K562 (cell line): ENCODE results near the gene IMPG1. TPM values are rescaled to one million over a fixed set of nuclear protein-coding genes. Genes with fewer than 3 reads are reported as not detected.

Source experiments
- ATAC-seq: fragments of 200-7000 bp; cut with Tn5 transposase; 3 replicates; pipeline ENCODE4 v1.9.1; 2020; ENCODE audit warnings: moderate library complexity
- BruUV-seq: library from RNA; stranded (reverse); fragments of 400-500 nt; replicated peaks from 2 replicates; lab custom pipeline; 2021; lab: Mats Ljungman, UMichigan
- CTCF ChIA-PET: fragments of 300-600 bp; formaldehyde crosslinking; extraction: SDS; loops from one replicate; lab custom pipeline; 2021; ENCODE audit warnings: low intra/inter-chr PET ratio; lab: Yijun Ruan, JAX
- POLR2A ChIA-PET: fragments of 300-600, 350-650 bp; sonication (Branson Sonifier 250); formaldehyde crosslinking; extraction: SDS; loops from one replicate; lab custom pipeline; 2021; ENCODE audit warnings: antibody characterized with exemption, inconsistent platforms; lab: Yijun Ruan, JAX
- DNase-seq, 4 experiments: peaks; one replicate each; pipeline versions ENCODE4 v3.0.0 to v3.0.0-alpha.2; 2011 to 2018; ENCODE audit warnings: low spot score in 3 of 4, mixed read lengths in 3 of 4; ENCODE audit errors: extremely low read depth in 1 of 4
- FAIRE-seq: peaks from 2 replicates; lab custom pipeline; 2011; peaks lifted over from hg19 to GRCh38; lab: Jason Lieb, UNC
- H2AFZ ChIP-seq: 2 replicates; pipeline ENCODE4 v1.6.0; 2011; ENCODE audit warnings: low read depth, low read length, control low read depth, inconsistent platforms
- H3K27ac ChIP-seq: fragments of 200-600 bp; 3 replicates; pipeline ENCODE4 v1.8.0; 2011; ENCODE audit warnings: low read depth, mild to moderate bottlenecking, control low read depth, inconsistent platforms, low read length, moderate library complexity, mixed read lengths; ENCODE audit errors: extremely low read depth
- H3K27me3 ChIP-seq, 2 experiments: fragments of 300-600 bp in 1 of 2; 2 replicates in 1 of 2; 3 replicates in 1 of 2; pipeline versions ENCODE4 v1.6.0 to v1.8.0; 2011; ENCODE audit warnings: inconsistent platforms in 2 of 2, low read length in 2 of 2, mild to moderate bottlenecking in 1 of 2, mixed read lengths in 1 of 2, moderate library complexity in 1 of 2; ENCODE audit not compliant: control insufficient read depth in 2 of 2, insufficient read depth in 2 of 2
- H3K36me3 ChIP-seq: fragments of 300-600 bp; 3 replicates; pipeline ENCODE4 v1.8.0; 2011; ENCODE audit warnings: mild to moderate bottlenecking, low read length, inconsistent platforms; ENCODE audit not compliant: control insufficient read depth, insufficient read depth
- H3K4me1 ChIP-seq, 2 experiments: fragments of 200-600 bp in 1 of 2; replicated peaks in 1 of 2; 2 replicates in 1 of 2; 3 replicates in 1 of 2; pipeline versions ENCODE4 v1.5.1 to v1.8.0; 2011; ENCODE audit warnings: inconsistent platforms in 2 of 2, low read length in 2 of 2, mild to moderate bottlenecking in 1 of 2, mixed read lengths in 1 of 2, moderate library complexity in 1 of 2; ENCODE audit not compliant: control insufficient read depth in 2 of 2, insufficient read depth in 2 of 2
- H3K4me2 ChIP-seq: 2 replicates; pipeline ENCODE4 v1.6.1; 2011; ENCODE audit warnings: low read length, control low read depth, inconsistent platforms, mixed read lengths; ENCODE audit not compliant: insufficient read depth
- H3K4me3 ChIP-seq: fragments of 200-600 bp; sonication (generic), shearing (Covaris generic); 2 replicates; pipeline ENCODE4 v1.5.1; 2016; ENCODE audit warnings: control low read depth, inconsistent platforms
- H3K79me2 ChIP-seq: fragments of 200-600 bp; 3 replicates; pipeline ENCODE4 v1.8.0; 2011; ENCODE audit warnings: low read length, inconsistent platforms; ENCODE audit not compliant: control insufficient read depth, insufficient read depth
- H3K9ac ChIP-seq, 2 experiments: 2 replicates each; pipeline versions ENCODE4 v1.6.0 to v1.6.1; 2011; ENCODE audit warnings: low read depth in 2 of 2, low read length in 2 of 2, control low read depth in 1 of 2, inconsistent platforms in 1 of 2, mild to moderate bottlenecking in 1 of 2, mixed read lengths in 1 of 2; ENCODE audit not compliant: insufficient read depth in 1 of 2
- H3K9me1 ChIP-seq: one replicate; pipeline ENCODE4 v1.6.0; 2011; ENCODE audit warnings: inconsistent platforms, mild to moderate bottlenecking, low read length, moderate library complexity; ENCODE audit not compliant: control insufficient read depth, insufficient read depth
- H3K9me3 ChIP-seq: replicated peaks from 2 replicates; pipeline ENCODE4 v1.5.1; 2011; ENCODE audit warnings: low read depth, low read length, inconsistent platforms; ENCODE audit not compliant: control insufficient read depth, insufficient read depth
- H4K20me1 ChIP-seq: replicated peaks from 2 replicates; pipeline ENCODE4 v1.6.1; 2011; ENCODE audit warnings: low read length, inconsistent platforms, mixed read lengths; ENCODE audit not compliant: control insufficient read depth, insufficient read depth
- ARNT ChIP-seq, 2 experiments: fragments of 450-650 bp; IDR thresholded peaks; 2 replicates each; pipeline ENCODE4 v1.6.1; 2016; ENCODE audit warnings: mild to moderate bottlenecking in 1 of 2
- LARP7 ChIP-seq: fragments of 450-650 bp; IDR thresholded peaks from 2 replicates; pipeline ENCODE4 v1.6.1; 2016
- LCOR ChIP-seq: sonication (generic); formaldehyde crosslinking; IDR thresholded peaks from 2 replicates; pipeline ENCODE4 v1.8.0; 2022; ENCODE audit warnings: mild to moderate bottlenecking, missing genetic modification reagents
- TEAD2 ChIP-seq: fragments of 450-650 bp; IDR thresholded peaks from 2 replicates; pipeline ENCODE4 v1.6.1; 2016; ENCODE audit warnings: missing genetic modification characterization, control low read depth, missing compliant biosample characterization
- ZNF766 ChIP-seq: fragments of 200-800 bp; sonication (Bioruptor generic); conservative IDR thresholded peaks from 2 replicates; pipeline ENCODE4 v1.6.1; 2016; ENCODE audit warnings: missing genetic modification characterization, missing compliant biosample characterization
- WGBS: fragments of 100-300 bp; shearing (Covaris generic); methylation state at CpG from one replicate; pipeline ENCODE4 v1.1.6; 2016; ENCODE audit warnings: low coverage, mixed read lengths; ENCODE audit not compliant: insufficient coverage; ENCODE audit errors: missing lambda C conversion rate; 5-methylcytosine and 5-hydroxymethylcytosine counted together
- in situ Hi-C: fragments of 300-500 bp; cut with MboI; formaldehyde crosslinking; loops from 4 replicates; pipeline ENCODE4 v1.15.0; 2018; ENCODE audit warnings: inconsistent platforms, mixed read lengths
- intact Hi-C: fragments of 100-400 bp; cut with micrococcal nuclease; formaldehyde crosslinking; loops from 2 replicates; pipeline ENCODE4 v1.14.2; 2022
- polyA plus RNA-seq, 8 experiments: library from polyadenylated mRNA; depleted of rRNA in 4 of 8; stranded (reverse) in 5 of 8; unstranded in 3 of 8; fragments of >200 nt; fragmentation: Nextera tagmentation in 2 of 8; fragmentation: Illumina TruSeq in 1 of 8; extraction: Ambion mirVana in 2 of 8; extraction: Trizol in 1 of 8; gene quantifications; 2 replicates each; pipeline versions ENCODE4 v1.2.1 to v1.2.3, GENCODE V29; 2011 to 2014; ENCODE audit warnings: inconsistent platforms in 1 of 8, missing spikeins in 1 of 8
- total RNA-seq, 7 experiments: library from RNA; depleted of rRNA in 6 of 7; stranded (reverse); fragments of >200 nt in 6 of 7; fragmentation: Illumina TruSeq in 2 of 7; extraction: Trizol in 2 of 7; gene quantifications; 2 replicates each; pipeline versions ENCODE4 v1.2.1 to v1.2.3, GENCODE V29; 2011 to 2021; ENCODE audit warnings: low replicate concordance in 1 of 7
- TF ChIP-seq, protein P1 (sequence below): fragments of 250-450 bp; sonication (Bioruptor Pico); IDR thresholded peaks from 2 replicates; pipeline ENCODE4 v1.9.0; 2021; ENCODE audit warnings: mild to moderate bottlenecking
- TF ChIP-seq, protein P2 (sequence below): sonication (generic); formaldehyde crosslinking; IDR thresholded peaks from 2 replicates; pipeline ENCODE4 v1.8.1; 2023; ENCODE audit warnings: mild to moderate bottlenecking, missing genetic modification reagents, moderate library complexity
- TF ChIP-seq, protein P3 (sequence below): sonication (generic); IDR thresholded peaks from 2 replicates; pipeline ENCODE4 v1.6.1; 2016
- TF ChIP-seq, protein P4 (sequence below), 3 experiments: fragments of 200-800 bp in 1 of 3; fragments of 250-450 bp in 1 of 3; fragments of 450-650 bp in 1 of 3; sonication (Bioruptor Pico) in 1 of 3; sonication (Bioruptor generic) in 1 of 3; formaldehyde crosslinking in 1 of 3; IDR thresholded peaks; 2 replicates each; pipeline versions ENCODE4 v1.6.1 to v1.8.0; 2016 to 2022; ENCODE audit warnings: mild to moderate bottlenecking in 2 of 3, missing genetic modification characterization in 2 of 3, missing compliant biosample characterization in 1 of 3, moderate library complexity in 1 of 3
- TF ChIP-seq, protein P5 (sequence below): fragments of 250-450 bp; sonication (Bioruptor Pico); IDR thresholded peaks from 2 replicates; pipeline ENCODE4 v1.4.0; 2020; ENCODE audit warnings: mild to moderate bottlenecking, moderate library complexity

IMPG1 gene
- total and polyA plus RNA-seq, 9 of the 15 experiments (the other 6 are each of a cell fraction or from before 2014, with no cell fraction given): not detected

DNA sequence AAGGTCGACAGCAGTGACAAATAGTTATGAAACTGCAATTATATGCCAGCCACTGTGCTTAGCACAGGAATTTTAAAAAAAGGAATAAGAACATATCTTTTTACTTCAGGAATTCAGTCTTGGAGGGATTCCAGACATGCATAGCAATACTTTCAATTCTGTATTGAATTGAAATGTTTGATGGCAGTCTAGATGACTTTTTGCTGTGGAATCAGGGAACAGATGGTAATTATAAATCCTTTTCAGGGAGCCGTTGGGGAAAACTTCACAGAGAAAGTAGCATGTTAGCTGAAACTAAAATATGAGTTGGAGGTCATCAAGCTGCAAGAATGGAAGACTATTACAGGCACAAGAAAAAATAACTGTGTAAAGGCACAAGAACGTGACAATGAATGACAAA lies 74.8 kb downstream of the IMPG1 start:
- in situ Hi-C loops: no loop called here
- Histone ChIP-seq H3K79me2 (no peaks in the 10 kb centered on the region), H3K9me3 (no peaks in the 10 kb centered on the region), H2AFZ (no peak overlapping the region), H4K20me1 (no peaks in the 10 kb centered on the region), H3K4me3 (no peak overlapping the region), H3K9ac (no peak overlapping the region), H3K27me3 (no peaks in the 10 kb centered on the region), H3K4me1 (no peaks in the 10 kb centered on the region), H3K4me2 (no peak overlapping the region), H3K9me1 (no peaks in the 10 kb centered on the region), H3K36me3 (no peaks in the 10 kb centered on the region), H3K27ac (no peak overlapping the region)
- FAIRE-seq (no peak), DNase-seq (no peak), ATAC-seq (no peak)
- TF ChIP-seq LARP7: no peak
- TF ChIP-seq, protein P1, sequence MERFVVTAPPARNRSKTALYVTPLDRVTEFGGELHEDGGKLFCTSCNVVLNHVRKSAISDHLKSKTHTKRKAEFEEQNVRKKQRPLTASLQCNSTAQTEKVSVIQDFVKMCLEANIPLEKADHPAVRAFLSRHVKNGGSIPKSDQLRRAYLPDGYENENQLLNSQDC (CRISPR knock-in tag): no peak
- TF ChIP-seq, protein P2, sequence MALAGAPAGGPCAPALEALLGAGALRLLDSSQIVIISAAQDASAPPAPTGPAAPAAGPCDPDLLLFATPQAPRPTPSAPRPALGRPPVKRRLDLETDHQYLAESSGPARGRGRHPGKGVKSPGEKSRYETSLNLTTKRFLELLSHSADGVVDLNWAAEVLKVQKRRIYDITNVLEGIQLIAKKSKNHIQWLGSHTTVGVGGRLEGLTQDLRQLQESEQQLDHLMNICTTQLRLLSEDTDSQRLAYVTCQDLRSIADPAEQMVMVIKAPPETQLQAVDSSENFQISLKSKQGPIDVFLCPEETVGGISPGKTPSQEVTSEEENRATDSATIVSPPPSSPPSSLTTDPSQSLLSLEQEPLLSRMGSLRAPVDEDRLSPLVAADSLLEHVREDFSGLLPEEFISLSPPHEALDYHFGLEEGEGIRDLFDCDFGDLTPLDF (CRISPR knock-in tag): no peak
- no peak for TF ChIP-seq ARNT (IDR thresholded peaks at IDR 0.05)
- TF ChIP-seq TEAD2 (tag): no peak
- TF ChIP-seq, protein P3, sequence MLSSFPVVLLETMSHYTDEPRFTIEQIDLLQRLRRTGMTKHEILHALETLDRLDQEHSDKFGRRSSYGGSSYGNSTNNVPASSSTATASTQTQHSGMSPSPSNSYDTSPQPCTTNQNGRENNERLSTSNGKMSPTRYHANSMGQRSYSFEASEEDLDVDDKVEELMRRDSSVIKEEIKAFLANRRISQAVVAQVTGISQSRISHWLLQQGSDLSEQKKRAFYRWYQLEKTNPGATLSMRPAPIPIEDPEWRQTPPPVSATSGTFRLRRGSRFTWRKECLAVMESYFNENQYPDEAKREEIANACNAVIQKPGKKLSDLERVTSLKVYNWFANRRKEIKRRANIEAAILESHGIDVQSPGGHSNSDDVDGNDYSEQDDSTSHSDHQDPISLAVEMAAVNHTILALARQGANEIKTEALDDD: no peak
- TF ChIP-seq, protein P4, sequence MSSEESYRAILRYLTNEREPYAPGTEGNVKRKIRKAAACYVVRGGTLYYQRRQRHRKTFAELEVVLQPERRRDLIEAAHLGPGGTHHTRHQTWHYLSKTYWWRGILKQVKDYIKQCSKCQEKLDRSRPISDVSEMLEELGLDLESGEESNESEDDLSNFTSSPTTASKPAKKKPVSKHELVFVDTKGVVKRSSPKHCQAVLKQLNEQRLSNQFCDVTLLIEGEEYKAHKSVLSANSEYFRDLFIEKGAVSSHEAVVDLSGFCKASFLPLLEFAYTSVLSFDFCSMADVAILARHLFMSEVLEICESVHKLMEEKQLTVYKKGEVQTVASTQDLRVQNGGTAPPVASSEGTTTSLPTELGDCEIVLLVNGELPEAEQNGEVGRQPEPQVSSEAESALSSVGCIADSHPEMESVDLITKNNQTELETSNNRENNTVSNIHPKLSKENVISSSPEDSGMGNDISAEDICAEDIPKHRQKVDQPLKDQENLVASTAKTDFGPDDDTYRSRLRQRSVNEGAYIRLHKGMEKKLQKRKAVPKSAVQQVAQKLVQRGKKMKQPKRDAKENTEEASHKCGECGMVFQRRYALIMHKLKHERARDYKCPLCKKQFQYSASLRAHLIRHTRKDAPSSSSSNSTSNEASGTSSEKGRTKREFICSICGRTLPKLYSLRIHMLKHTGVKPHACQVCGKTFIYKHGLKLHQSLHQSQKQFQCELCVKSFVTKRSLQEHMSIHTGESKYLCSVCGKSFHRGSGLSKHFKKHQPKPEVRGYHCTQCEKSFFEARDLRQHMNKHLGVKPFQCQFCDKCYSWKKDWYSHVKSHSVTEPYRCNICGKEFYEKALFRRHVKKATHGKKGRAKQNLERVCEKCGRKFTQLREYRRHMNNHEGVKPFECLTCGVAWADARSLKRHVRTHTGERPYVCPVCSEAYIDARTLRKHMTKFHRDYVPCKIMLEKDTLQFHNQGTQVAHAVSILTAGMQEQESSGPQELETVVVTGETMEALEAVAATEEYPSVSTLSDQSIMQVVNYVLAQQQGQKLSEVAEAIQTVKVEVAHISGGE (CRISPR knock-in tag; IDR thresholded peaks at IDR 0.05): no peak
- TF ChIP-seq LCOR (CRISPR knock-in tag): no peak
- TF ChIP-seq ZNF766 (CRISPR knock-in tag): no peak
- TF ChIP-seq, protein P5, sequence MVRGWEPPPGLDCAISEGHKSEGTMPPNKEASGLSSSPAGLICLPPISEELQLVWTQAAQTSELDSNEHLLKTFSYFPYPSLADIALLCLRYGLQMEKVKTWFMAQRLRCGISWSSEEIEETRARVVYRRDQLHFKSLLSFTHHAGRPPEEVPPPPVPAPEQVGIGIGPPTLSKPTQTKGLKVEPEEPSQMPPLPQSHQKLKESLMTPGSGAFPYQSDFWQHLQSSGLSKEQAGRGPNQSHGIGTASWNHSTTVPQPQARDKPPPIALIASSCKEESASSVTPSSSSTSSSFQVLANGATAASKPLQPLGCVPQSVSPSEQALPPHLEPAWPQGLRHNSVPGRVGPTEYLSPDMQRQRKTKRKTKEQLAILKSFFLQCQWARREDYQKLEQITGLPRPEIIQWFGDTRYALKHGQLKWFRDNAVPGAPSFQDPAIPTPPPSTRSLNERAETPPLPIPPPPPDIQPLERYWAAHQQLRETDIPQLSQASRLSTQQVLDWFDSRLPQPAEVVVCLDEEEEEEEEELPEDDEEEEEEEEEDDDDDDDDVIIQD (CRISPR knock-in tag): no peak
- intact Hi-C loops: no loop called here
- no TSS peak for BruUV-seq
- CTCF ChIA-PET: no interaction called here
- 0% methylated on average over 3 of the region's 3 CpGs for WGBS
- POLR2A ChIA-PET: no interaction called here
